ENCODE data around the gene RASSF1.

RASSF1 gene, protein sequence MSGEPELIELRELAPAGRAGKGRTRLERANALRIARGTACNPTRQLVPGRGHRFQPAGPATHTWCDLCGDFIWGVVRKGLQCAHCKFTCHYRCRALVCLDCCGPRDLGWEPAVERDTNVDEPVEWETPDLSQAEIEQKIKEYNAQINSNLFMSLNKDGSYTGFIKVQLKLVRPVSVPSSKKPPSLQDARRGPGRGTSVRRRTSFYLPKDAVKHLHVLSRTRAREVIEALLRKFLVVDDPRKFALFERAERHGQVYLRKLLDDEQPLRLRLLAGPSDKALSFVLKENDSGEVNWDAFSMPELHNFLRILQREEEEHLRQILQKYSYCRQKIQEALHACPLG

GRCh38 chr3:50340448-50341329, at the start of gene RASSF1:
Gene RASSF1 (minus strand): TSS chr3:50340836. CDS start chr3:50340805, 31 bp downstream.
- DNase-seq: no peak

GRCh38 chr3:50389414-50389767, 48.8 kb upstream of the RASSF1 start:
- DNase-seq: no peak

- DNase-seq: no peak
Observed at GRCh38 chr3:50388720-50389413, 48.2 kb upstream of the RASSF1 start.

DNA sequence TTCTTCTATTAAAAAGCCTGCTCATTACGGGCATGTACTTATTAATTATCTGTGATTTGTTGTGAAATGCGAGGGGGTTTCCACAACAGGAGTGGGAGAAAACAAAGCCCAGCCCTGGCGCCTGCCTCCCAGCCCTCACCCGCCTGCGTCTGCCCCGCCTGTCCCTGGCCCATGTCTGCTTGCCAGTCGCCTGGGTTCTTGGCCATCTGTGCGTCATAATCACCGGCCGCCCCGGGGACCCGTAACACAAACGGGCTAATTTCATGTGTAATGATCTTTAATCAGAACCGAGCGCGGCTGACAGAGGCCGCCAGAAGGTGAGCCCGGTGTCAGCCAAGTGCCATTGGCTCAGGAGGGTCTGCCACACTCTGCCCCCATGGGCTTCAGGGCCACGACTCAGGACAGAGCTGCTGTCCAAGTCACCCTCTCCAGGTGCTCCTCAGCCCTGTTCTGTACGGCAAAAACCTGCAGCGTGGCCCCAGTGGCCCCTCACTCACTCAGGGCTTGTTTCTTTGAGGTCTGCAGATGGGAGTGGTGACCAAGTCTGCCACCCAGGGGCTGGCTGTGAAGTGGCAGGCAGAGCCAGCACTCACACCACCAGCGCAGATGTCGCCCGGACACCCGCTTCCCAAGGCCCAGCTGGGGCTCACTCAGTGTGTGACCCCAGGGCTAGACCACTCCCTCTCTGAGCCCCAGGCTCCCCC, 47.5 kb upstream of the RASSF1 start:
- DNase-seq: peak; percentile 68 to 81

DNA sequence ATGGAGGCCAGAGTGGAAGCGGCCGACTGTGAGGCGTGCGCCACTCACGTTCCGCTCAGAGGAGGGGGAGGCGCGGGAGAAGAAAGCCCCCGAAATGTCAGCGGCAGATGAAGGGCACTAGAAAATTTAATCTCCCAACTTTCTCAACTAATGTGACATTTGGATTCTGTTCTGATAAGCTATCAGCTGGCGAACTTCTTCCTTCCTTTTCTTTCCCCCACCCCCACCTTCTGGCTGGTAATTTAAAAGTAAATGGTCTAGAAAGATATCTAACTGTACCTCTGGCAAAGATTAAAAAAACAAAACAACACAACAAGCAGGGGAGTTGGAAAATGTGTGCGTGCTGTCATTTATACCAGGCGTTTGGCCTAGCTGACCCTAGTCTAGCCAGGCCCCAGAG, 45.1 kb upstream of the RASSF1 start:
- peak in 1 of 2 experiments; percentile 15 for DNase-seq

DNA sequence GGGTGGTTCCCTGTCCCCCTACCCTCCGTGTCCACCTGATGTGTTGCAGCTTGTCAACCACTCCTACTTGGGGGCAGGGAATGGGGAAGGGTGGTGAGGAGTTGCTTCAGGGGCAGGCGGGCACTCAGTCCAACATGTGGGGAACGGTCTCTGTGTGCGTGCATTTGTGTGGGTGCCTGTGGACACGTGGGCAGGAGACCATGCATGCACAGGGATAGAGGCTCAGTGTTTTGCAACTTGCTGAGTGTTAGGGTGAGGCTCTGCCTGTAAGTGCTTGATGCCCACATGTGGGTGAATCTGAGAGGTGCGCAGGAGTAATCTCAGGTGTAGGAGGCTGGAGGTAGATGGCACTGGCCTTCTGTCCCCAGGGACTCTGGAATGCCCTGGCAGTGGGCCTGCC, 43.1 kb upstream of the RASSF1 start:
- no peak for DNase-seq

DNA sequence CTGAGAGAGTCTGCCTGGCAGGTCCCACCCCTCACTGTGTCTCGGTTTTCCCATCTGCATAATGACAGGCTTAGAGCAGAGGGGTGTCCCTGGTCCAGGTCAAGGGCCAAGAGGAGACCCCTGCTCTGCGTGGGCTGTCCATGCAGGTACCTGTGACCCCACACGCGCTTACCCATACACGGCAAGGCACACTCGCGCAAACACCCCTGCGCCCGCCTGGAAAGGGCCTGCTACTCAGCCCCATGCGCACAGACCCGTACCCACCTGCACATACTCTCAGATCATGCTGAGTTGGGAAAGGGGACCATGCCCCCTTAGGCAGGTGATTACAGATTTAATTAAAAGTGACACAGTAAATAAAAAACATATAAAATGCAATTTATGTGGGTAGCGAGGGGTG, 42.1 kb upstream of the RASSF1 start:
- no peak for DNase-seq

GRCh38 chr3:50381383-50381782, 40.7 kb upstream of the RASSF1 start:
- DNase-seq: peak; percentile 57 to 79

GRCh38 chr3:50380405-50381085, 39.9 kb upstream of the RASSF1 start:
- no peak for DNase-seq

DNA sequence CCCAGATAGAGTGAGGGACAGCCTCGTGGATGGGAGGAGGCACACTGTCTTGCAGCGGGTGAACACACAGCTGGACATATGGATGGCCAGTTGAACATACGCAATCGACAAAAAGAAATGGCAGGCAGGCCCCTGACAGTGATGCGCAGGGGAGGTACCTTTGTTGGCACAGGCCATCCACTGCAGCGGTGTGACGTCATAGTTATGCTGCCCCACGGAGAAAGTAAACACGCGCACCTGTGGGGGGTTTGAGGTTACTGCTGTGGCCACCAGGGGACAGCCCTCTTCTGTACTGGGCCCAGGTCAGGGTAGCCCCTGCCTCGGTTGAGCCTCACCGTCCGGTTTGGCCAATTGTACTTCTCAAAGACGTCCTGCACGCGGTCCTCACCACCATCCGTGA, 38.1 kb upstream of the RASSF1 start:
- no peak for DNase-seq

DNA sequence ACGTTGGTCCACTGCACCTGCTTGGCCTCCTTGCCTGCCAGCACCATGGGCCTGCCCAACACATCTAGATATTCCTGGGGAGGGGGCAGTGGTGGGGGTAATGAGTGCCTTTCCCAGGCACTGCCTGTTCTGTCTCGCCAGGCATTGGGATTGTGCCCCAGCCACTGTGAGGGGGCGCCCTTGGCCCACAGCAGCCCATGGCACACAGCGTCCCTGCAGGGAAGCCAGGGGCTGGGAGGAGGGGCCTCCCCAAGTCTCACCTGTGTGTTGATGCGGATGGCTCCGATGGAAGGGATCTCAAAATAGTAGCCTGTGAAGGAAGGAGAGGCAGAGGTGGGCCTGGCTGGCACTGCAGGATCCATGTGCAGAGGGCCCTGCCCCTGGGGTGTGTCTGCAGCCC, 37.4 kb upstream of the RASSF1 start:
- DNase-seq: no peak

GRCh38 chr3:50375258-50375931, 34.8 kb upstream of the RASSF1 start:
- no peak for DNase-seq

- DNase-seq: no peak
Observed at GRCh38 chr3:50374363-50375257, 34.0 kb upstream of the RASSF1 start.

DNA sequence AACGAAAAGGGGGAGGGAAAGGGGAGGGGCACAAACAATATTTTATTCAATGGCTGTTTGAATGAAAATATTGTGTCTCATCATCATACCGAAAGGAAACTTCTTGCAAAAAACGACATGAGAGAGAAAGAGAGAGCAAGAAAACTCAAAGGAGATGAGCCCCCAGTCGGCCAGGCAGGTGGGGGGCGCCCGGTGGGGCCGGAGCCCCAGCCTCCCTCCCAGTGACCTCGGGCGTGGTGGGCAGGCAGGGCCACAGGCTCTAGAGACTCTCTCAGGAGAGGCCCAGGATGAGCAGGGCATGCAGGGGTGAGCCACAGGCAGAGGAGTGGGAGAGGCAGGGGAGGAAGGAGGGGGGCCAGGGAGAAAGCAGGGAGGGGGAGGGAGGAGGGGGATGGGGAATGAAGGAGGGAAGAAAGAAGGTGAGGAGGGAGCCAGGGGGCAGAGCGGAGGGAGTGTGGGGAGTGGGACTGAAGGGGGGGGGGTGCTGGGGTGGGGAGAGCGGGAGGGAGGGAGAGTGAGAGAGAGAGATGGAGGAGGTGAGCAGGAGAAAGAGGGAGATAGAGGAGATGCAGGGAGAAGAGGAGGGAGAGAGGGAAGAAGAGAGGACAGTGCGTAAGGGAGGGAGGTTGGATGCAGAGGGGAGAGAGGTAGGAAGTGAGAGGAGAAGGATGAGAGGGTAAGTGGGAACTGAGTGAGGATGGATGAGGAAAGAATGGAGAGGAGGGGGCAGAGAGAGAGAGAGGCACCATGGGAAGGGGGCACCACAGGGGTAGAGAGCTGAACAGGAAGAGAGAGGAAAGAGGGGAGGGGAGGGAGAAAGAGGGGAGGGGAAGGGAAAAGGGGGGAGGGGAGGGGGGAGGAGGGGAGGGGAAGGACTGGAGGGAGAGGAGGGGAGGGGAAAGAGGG, 32.8 kb upstream of the RASSF1 start:
- no peak for DNase-seq

DNA sequence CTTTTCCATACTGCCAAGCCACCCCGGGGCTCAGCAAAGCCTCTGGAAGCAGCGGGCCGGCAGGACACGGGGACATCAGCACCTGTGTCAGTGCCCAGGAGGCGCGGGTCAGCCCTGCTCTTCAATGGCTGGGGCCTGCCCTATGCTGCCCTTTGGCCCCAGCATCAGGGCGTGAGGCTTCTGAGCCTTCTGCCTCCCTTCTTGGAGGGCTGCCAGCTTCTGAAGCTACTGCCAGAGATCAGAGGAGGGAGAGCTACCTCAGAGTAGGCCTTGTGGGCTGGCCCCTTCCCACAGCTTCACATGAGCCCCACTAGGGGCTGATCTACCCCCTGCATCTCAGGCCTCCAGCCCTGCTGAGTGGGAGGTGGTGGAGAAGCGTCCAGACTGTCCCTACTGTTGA, 31.7 kb upstream of the RASSF1 start:
- peak in 1 of 2 experiments; percentile 19 for DNase-seq

GRCh38 chr3:50371133-50371685, 30.6 kb upstream of the RASSF1 start:
- no peak for DNase-seq

- peak; percentile 14 to 53 for DNase-seq
Observed at GRCh38 chr3:50370594-50370993, 30.0 kb upstream of the RASSF1 start.

DNA sequence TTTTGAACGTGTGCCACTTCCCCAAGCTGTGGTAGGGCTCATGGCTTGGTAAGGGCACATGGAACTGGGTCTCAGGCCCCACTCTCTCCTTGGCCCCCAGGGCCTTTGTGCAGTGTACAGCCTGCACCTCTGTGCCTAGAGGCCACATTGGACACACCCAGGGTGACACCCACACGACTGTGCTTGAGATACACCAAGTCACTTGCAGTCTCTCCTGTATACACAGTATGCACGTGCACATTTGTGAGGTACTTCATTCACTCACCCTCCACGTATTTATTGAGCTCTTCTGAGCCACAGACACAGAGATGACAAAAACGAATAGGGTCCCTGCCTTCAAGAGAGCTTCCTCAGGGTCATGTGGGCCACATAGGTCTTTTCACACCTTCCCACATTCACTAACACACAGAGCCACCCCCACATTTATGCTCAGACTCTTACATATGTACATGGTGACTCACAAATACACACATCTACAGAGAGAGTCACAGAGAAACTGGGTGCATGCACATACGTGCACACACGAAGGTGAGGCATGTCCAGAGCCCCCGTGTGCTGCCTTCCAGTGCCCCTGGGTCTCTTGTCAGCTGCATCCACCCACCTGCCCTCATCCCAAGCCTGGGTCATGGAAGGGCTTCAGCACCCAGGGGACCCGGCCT, 28.5 kb upstream of the RASSF1 start:
- DNase-seq: no peak

GRCh38 chr3:50365842-50366220, 25.2 kb upstream of the RASSF1 start:
- no peak for DNase-seq

All from NCI-H524 (cell line).